ENCODE data around the gene AP2M1.

Gene AP2M1

DNA sequence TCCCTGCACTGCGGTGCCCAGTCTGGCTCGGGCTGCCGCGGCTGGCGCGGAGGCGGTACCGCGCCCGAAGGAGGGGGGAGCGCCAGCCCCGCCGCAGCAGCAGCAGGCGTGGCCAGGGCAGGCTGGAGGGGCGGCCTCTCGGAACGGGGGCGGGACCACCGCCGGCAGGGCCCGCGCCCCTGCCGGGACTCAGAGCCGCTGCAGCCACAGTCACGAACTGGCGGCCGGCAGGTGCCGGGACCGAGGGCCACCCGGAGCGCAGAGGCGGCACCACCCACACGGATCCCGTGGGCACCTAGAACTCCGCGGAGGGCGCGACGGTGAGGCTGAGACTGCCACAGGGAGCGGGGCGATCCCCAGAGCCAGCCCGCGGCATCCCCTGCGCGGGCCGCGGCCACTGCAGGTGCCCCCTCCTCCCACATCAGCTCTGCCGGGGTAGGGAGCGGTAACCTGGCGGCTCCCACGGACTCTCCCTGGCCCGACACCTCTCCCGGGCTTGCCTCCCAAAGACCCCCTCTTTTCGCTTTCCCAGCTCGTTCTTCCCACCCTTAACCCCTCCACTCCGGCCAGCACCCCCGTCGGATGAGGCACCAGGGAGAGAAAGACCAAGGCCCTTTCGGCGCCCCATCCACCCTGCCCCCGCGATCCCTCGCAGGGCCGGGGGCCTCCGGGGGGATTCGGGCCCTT lies 54.9 kb downstream of the AP2M1 start, which contains the start of gene VWA5B2:
Gene VWA5B2, plus strand, starts transcription at position 192 of the 687 bp plus-strand sequence. CDS start 944 bp downstream, outside the sequence.
- DNase-seq, result peak; percentile 90

DNA sequence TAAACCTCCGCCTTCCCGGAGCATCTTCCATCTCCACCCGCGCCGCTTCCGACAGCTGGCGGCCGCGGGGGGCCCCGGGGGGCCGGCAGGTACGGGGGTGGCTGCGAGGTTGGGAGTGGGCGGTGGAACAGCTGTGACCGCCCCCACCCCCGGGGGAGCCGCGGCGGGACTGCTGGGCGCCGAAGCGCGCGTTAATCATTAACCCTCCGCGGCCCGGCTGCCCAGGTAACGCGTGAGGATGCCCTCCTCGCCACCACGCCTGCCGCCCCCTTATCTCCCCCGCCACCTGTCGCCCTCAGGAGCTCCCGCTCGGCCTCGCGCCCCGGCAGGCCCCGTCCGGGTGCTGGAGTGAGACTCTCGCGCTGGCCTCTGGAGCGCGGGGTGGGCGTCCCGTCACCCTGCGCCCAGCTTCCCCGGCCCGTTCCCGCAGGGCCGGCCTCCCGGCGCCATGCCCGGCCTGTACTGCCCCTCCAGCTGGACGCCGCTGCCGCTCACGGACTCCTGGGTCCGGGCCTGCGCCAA lies 55.5 kb downstream of the AP2M1 start:
- DNase-seq, result no peak

DNA sequence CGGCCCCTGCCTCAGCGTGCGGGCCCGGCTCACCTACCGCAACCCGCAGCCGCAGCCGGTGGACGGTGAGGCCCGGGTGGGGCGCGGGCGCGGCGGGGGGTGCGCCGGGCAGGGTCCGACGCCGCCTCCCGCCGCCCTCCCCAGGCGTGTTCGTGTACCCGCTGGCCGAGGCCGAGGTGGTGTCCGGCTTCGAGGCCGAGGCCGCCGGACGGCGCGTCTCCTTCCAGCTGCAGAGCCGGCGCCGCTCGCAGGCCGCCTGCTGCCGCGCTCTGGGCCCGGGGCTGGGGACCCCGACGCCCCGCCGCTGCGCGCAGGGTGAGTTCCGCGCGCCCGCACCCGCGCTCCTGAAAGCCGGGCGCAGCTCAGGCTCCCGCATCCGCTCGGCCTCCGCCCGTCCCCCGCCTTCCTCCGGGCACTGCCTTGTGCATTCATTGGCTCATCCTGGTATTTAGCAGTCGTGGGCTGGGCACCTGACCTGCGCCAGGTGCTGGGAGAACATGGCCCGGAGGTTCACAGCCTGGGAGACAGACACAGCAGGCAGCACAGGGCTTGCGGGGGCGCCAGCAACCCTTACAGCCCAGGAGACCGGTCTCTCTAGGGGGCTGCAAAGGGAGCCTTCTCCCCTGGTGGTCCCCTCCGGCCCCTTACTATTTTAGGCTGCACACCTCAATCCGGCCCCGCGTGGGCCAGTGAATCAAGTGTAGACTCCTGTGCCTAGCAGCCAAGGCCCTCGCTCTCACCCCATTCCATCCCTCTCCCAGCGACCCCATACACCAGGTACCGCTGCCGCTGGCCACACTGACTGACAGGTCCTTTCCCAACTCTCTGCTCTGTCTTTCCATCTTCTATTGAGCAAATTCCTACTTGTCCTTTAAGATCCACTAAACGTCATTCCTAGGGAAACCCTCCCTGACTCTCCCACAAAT lies 56.2 kb downstream of the AP2M1 start:
- no peak for DNase-seq

DNA sequence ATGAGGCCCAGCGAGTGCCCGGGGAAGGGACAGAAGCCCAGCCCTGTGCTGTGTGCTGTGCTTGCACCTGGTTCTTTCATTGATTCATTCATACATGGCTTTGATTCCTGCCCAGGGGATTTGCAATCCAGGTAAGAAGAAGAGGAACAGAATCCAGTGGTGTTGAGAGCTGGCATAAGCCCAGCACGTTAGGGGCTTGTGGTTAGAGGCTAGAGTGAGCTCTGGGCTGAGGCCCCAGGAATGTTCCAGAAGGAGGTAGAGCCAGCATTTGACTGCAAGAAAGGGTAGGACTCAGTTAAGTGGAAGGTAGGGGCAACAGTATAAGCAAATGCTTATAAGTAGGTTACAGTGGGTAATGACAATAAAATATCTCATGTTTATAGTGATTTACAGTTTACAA lies 57.0 kb downstream of the AP2M1 start:
- no peak for DNase-seq

DNA sequence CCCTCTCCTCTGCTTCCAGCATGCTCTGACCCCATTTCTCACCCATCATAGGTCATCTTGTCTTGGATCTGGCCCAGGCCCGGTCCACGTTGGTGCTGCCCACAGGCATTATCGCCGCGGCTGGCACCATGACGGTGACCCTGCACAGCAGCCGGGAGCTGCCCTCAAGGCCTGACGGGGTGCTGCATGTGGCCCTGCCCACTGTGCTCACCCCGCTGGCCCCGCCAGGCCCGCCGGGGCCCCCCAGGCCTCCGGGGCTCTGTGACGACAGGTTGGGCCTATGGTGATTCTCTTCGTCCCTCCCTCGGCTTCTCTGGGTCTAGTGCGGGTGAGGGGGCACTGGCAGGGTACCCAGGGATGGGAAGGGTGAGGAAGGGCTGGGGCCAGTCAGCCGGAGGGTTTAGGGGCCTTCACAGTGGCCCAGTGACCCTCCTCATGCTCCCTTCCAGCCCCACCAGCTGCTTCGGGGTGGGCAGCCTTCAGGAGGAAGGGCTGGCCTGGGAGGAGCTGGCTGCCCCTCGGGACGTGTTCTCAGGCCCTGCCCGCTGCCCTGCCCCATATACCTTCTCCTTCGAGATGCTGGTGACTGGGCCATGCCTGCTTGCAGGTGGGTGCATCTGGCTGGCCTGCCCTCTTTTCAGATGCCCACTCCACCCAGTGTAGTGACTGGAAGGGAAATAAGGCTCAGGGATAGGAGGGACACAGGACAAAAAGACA lies 58.6 kb downstream of the AP2M1 start:
- DNase-seq, result no peak

Measured in activated effector memory CD4-positive, alpha-beta T cell treated with anti-CD3 and anti-CD28 coated beads, Interleukin-2, amount 50 U/mL, for 16 hours (primary cell).